Adipose tissue (tissue), 3 donors: Measurements from ENCODE around the gene ZNF747. TPM values are rescaled to one million over a fixed set of nuclear protein-coding genes. Genes with fewer than 3 reads are reported as not detected.
"Not testable (repeated sequence)": the region's sequence is repeated elsewhere in the genome, so short reads cannot be mapped to it uniquely, and the experiment has no call there.

Experiments used
- H3K27ac ChIP-seq: one replicate; pipeline ENCODE4 v1.5.1; 2013; ENCODE audit warnings: low read depth, low read length
- WGBS, 3 donors: extraction: QIAGEN DNeasy Blood & Tissue Kit; methylation state at CpG; one replicate each; pipeline ENCODE4 v1.1.7; 2013; 5-methylcytosine and 5-hydroxymethylcytosine counted together
- polyA plus RNA-seq, 3 donors: library from polyadenylated mRNA; stranded (reverse); fragments of 200-250 nt; gene quantifications; one replicate each; pipeline ENCODE4 v1.2.3, GENCODE V29; 2013
- donor health status: healthy with polysubstance abuse.
- donor health status: Bipolar disorder and iron deficiency.
- donor health status: healthy.

The ZNF747 gene
- polyA plus RNA-seq, 3 donors = 3.8 to 6.1 (median 5.3) TPM

DNA sequence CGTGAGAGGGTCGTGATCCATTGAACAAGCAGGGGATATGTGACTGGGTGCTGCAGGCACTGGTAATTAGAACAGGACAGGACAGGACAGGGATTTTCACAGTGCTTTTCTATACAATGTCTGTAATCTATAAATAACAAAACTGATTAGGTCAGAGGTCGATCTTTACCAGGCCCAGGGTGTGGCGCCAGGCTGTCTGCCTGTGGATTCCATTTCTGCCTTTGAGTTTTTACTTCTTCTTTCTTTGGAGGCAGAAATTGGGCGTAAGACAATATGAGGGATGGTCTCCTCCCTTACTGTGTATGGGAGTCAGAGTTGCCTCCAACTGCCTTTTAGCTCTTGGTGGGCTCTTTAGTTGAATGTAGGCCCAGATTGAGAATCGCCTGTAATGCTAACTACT, 25.0 kb upstream of the ZNF747 start:
- WGBS, 3 donors = 88 to 94% (median 88%) methylated on average over 6 of the region's 6 CpGs
- no peak overlapping the region for H3K27ac ChIP-seq

DNA sequence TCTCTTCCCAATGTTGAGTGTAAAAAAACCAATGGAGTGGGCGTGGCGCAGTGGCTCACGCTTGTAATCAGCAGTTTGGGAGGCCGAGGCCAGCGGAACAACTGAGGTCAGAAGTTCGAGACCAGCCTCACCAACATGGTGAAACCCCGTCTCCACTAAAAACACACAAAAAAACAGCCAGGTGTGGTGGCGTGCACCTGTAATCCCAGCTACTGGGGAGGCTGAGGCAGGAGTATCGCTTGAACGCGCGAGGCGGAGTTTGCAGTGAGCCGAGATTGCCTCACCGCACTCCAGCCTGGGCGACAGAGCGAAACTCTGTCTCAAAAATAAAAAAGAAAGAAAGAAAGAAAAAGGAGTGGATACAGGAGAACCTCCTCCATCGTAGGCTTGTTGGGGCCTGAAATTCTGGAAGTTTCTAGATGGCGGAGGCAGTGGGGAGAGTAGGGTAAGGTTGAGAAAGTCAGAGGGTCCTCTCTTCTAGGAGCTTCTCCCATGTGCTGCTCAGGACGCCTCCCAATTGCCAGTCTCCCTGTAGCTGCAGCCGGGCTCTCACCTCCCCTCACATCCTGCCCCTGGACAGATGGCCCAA, 24.2 kb upstream of the ZNF747 start:
- WGBS, 3 donors = 81 to 85% (median 85%) methylated on average over 21 of the region's 21 CpGs
- H3K27ac ChIP-seq = no peak overlapping the region

DNA sequence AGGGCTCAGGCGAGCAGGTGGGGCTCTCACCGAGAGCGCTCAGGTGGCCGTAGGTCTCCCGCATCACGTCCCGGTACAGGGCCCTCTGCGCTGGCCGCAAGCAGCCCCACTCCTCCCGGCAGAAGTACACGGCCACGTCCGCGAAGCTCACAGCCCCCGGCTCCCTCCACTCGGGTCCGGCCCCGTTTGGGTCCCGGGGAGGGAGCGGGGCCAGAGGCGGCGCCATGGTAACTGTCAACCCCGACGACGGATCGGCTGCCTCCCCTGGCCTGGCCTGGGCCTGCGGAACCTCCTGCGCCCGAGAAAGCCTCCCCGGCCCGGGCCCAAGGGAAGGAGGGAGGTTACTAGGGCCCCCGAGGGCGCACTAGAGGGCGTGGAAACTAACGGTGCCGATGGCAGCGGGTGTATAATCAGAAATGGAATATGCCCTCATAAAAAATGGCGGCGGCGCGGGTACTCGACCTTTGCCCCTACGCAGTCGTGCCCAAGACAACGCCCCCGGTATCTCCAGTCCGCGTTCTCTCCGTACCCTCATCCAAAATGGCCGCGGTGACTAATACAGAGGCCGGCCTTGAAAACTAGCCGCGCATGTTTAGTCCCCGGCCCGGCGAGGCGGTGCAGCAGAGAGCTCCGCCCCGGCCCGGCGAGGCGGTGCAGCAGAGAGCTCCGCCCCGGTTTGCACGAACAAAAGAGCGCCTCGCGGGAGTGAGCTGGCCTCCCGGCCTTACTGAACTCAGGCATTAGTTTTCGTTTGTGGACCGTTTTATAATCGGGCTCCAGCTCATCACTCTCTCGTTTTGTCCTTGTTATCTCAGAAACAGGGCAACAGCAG, 23.5 kb upstream of the ZNF747 start, which contains the start of gene ZNF764:
TSS of gene ZNF764 (minus strand) at position 418 of the 832 bp plus-strand sequence. CDS start at position 226, 192 bp downstream.
- 0 to 1% (median 0%) methylated on average over 74 of the region's 74 CpGs for WGBS, 3 donors
- peak within 1 kb of the TSS; percentile 65 for H3K27ac ChIP-seq

DNA sequence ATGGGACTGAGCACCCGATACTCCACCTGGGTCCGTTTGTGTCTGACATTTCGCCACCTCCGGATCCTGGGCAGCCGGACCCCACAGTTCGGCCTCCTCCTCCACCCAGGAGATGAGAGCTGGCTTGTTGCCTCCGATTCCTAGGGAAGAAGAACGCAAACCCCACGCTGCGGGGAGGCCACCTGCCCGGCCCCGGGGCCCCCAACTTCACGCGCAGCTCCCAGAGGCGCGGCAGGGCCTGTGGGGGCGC, 23.0 kb upstream of the ZNF747 start:
- 0 to 1% (median 1%) methylated on average over 17 of the region's 17 CpGs for WGBS, 3 donors
- peak overlapping the region; percentile 65 for H3K27ac ChIP-seq

DNA sequence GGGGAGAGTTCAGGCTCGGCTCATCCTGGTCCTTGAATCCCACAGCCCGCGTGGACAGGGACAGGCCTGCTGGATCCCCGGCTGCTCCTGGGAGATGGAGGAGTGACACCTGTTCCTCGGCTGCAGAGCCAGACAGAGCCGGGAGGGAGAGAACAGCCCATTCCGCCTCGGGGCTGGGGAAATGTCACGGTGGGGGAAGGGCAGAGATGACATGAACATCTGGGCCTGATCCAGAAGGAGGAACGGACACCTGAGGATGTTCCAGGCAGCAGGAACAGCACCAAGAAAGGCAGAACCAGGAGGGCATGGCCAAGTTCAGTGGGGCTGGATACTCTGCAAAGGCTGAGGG, 21.4 kb upstream of the ZNF747 start:
- WGBS, 3 donors = 59 to 78% (median 72%) methylated on average over 10 of the region's 10 CpGs
- H3K27ac ChIP-seq = no peak overlapping the region

DNA sequence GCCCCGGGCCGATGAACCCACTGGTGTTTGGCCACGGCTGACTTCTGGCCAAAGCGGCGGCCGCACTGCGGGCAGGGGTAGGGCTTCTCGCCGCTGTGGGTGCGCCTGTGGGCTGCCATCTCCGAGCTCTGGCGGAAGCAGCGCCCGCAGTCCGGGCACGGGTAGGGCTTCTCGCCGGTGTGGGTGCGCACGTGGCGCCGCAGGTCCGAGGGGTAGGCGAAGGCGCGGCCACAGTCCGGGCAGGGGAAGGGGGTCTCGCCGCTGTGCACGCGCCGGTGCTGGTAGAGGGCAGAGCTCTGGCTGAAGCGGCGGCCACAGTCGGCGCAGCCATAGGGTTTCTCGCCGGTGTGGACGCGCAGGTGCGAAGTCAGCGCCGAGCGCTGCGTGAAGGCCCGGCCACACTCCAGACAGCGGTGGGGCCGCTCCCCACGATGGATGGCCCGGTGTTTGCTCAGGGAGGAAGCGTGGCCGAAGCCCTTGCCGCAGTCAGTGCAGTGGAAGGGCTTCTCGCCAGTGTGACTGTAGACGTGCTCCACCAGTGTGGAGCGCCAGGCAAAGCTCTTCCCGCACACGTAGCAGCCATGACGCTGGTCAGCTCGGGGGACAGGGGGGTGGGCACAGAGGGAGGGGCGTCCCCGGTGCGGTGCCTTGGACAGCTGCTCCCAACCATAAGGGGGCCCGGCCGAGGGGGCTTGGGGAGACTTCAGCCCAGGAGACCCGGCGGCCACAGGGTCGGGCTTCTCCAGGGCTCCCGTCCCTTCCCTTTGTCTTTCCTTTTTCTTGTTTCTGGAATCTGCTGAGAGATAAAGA, 20.9 kb upstream of the ZNF747 start:
- no peak overlapping the region for H3K27ac ChIP-seq
- WGBS, 3 donors = 91 to 96% (median 94%) methylated on average over 68 to 69 of the region's 69 CpGs

DNA sequence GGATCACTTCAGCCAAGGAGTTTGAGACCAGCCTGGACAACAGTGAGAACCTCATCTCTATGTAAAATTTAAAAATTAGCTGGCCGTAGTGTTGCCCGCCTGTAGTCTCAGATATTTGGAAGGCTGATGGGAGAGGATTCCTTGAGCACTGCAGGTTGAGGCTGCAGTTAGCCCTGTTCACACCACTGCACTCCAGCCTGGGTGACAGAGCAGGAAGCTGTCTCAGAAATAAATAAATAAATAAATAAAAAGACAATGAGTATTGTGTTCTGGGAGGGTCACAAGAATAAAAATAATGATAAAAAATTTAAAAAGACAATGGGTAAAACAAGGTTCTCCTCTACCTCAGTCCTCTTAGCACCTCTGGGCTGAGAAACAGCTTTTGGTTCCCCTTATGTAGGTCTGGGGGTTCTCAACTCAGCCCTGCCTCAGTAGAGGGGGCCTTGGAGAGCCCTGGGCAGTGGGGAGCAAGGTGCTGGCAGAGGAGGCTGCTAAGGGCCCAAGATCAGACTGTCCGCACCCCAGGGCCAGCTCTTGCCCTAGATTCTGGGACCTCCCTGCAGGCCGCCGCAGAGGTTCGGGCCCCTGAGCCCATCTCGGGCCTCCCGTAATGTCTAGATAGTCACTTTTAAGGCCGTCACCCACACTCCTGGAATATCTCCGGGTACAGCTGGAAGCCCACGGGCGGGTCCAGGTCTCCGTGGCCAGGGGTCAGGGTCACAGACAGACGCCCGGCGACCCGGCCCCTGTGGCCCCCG, 20.1 kb upstream of the ZNF747 start:
- no peak overlapping the region for H3K27ac ChIP-seq
- WGBS, 3 donors = 91 to 95% (median 92%) methylated on average over 18 of the region's 18 CpGs

DNA sequence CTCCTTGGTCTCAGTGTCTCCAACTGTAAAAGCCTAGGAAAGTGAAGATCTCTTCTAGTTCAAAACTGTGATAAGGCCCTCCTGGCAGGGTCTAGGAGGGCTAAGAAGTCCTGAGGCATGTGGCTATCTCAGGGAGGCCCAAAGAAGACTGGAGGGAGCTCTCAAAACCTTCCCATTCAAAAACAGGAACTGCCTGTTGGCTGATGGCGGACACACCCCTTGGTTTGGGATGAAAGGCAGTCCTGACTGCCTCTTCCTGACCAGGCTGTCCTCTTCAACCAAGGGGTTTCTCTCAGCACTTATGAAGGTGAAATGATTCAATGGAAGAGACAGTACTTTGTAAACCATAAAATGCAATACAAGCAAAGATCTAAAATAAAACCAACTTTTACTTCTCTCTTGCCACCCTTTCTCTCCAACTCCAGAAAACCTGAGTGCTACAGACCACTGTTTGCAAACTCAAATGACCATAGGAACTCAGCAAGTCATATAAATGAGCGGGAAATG, 18.8 kb upstream of the ZNF747 start:
- 73 to 91% (median 91%) methylated on average over 2 of the region's 2 CpGs for WGBS, 3 donors
- no peak overlapping the region for H3K27ac ChIP-seq

DNA sequence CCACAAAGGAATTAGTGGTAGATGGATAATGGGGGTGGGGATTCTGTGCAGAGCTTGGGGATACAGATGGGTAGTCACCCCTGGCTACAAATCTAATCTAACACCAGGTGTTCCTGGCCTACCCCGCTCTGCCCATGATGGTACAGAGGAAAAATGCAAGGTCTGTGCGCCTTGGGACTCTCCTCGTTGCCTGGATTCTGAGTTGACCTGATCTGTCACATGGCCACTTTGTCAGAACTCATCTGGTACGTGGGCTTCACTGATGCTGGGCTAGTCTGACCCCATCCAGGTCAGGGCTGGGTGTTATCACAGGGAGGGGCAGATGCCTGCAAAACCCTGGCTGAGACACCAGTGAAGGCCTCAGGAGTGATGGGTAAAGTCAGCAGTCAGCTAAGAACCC, 18.3 kb upstream of the ZNF747 start:
- WGBS, 3 donors = 82 to 93% (median 89%) methylated on average over 4 of the region's 4 CpGs
- H3K27ac ChIP-seq = no peak overlapping the region

DNA sequence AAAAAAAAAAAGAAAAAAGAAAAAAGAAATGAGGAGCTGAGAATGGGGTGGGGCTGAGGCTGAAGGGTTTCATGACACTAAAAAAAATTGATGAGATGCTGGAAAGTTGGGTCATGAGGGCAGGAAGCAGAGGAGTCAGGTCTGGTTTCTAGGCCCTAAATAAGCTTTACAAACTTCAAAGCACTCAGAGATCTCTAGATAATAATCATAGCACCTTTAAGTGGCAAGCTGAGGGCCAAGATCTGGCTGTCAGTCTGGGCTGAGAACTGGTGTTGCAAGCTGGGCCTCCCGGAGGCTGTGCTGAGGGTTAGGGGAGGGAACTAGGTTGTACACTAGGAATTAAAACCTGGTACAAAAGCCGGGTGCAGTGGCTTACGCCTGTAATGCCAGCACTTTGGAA, 17.1 kb upstream of the ZNF747 start:
- WGBS, 3 donors = 53 to 65% (median 59%) methylated on average over 3 of the region's 3 CpGs
- no peak overlapping the region for H3K27ac ChIP-seq

DNA sequence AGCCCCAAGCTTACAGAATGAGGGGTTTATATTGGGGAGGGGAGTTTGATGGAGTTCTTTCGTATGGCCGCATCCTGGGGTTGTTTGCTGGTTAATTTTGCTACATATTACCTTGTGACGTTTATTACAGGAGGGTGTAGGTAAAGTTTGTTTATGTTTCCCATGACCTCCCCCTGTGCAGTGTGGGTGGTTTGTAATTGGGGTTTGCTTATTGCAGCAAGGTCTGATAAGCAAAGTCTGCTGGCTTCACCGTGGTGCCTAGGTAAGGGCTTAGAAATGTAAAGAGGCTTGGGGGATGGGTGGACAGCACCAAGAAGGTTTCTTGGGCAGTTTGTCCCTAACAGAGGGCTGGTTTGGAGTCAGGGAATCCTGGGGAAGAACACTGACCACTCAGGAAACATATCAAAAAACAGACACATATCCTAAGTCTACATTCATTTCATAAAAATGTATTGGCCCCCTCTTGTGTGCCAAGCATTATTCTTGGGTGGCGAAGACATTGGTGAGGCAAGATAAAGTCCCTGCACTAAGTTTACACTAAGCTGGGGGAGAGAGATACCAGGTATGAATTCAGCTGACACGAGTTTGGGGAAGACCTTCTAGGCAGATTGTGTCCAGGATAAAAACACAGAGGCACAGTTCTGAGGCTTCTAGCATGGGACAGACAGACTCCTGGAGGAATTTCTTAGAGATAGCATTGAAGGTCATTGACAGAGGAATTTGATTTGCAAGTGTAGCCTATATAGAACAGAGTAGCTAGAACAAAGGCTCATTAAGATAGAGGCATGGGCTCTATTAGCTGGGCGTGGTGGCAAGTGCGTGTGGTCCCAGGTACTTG, 14.0 kb upstream of the ZNF747 start:
- 66 to 83% (median 71%) methylated on average over 8 of the region's 8 CpGs for WGBS, 3 donors
- no peak overlapping the region for H3K27ac ChIP-seq

DNA sequence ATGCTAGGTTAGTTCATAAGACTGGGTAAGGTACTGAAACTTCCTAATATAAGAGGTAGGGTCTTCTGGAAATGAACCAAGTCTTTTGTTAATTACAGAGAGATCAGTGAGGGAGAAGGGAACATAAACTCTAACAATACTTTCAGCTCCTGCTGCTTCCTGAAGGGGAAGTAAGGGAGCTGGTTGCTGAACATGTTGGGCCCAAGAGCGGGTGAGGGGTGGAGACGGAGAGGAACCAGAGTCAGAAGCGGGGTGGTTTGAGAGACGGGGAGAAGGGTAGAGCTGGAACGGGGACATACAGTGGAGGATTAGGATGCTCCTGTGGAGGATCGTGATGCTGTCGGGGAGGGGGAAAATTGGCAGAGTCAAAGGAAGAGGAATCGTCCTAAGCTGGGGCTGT, 11.5 kb upstream of the ZNF747 start:
- no peak overlapping the region for H3K27ac ChIP-seq
- 55 to 83% (median 62%) methylated on average over 8 of the region's 8 CpGs for WGBS, 3 donors

DNA sequence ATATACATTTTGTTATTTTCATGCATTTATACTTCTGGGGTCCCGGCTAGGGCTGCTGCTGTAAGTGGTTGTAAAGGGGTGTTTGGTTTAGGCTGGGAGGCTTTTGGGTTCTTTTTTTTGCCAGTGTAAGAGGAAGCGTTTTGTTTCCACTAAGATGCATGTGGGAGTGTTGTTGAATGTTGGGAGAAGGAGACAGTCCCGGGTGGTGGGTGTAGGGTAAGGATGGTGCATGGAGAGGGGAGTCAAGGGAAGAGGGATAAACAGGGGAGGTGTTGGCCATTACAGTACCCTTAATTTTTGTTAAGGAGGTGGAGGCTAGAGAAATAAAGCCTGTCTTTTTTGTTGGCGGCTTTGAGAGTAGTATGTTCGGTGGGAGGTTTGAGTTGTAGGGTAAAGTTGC, 8.4 kb upstream of the ZNF747 start:
- no peak overlapping the region for H3K27ac ChIP-seq
- WGBS, 3 donors = 80 to 84% (median 84%) methylated on average over 5 of the region's 5 CpGs

DNA sequence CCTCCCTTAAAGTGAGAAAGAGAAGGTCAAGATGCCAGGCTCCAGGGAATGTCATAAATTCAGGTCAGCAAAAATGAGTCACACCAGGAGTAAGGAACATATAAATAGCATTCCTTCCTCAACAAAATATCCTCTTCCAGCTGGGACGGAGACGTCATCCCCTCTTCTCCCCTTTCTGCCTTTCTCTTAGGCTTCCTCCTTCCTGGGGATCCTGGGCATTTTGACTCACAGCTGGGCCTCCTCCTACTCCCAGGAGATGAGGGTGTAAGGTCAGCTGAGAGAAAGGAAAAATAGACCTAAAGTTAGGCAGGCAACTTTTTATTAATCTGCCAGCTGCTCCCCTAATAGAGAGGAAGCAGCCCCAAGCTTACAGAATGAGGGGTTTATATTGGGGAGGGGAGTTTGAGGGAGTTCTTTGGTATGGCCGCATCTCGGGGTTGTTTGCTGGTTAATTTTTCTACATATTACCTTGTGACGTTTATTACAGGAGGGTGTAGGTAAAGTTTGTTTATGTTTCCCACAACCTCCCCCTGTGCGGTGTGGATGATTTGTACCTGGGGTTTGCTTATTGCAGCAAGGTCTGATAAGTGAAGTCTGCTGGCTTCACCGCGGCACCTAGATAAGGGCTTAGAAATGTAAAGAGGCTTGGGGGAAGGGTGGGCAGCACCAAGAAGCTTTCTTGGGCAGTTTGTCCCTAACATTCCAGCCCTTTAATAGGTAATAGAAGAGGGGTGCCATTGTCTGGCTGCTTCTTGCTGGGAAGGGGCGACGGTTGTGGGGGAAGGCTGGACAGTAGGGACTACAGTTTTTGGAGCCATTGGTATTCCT, 7.1 kb upstream of the ZNF747 start:
- H3K27ac ChIP-seq = no peak overlapping the region
- 27 to 67% (median 58%) methylated on average over 10 of the region's 10 CpGs for WGBS, 3 donors

DNA sequence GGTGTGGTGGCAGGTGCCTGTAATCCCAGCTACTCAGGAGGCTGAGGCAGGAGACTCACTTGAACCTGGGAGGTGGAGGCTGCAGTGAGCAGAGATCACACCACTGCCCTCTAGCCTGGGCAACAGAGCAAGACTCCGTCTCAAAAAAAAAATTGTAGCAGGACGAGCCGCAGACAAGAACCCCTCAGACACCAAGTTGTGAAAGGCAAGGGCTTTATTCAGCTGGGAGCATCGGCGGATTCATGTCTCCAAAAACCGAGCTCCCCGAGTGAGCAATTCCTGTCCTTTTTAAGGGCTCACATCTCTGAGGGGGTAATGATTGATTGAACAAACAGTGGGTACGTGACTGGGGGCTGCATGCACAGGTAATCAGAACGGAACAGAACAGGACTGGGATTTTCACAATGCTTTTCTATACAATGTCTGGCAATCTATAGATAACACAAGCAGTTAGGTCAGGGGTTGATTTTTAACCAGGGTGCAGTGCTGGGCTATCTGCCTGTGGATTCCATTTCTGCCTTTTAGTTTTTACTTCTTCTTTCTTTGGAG, 6.3 kb upstream of the ZNF747 start:
- not testable (repeated sequence) for H3K27ac ChIP-seq
- 45 to 75% (median 71%) methylated on average over 9 of the region's 9 CpGs for WGBS, 3 donors

DNA sequence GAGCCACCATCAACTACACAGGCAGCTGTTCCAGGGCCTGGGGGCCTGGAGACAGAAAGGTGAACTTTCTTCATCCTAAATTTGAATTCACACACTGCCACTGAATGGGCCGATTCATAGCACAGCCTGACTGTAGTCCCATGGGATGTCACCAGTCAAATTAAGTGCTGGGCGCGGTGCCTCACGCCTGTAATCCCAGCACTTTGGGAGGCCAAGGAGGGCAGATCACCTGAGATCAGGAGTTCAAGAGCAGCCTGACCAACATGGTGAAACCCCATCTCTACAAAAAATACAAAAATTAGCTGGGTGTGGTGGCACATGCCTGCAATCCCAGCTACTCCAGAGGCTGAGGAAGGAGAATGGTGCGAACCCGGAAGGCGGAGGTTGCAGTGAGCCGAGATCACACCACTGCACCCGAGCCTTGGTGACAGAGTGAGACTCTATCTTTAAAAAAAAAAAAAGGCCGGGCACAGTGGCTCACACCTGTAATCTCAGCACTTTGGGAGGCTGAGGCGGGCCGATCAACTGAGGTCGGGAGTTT, 5.4 kb upstream of the ZNF747 start:
- H3K27ac ChIP-seq = not testable (repeated sequence)
- WGBS, 3 donors = 87 to 90% (median 88%) methylated on average over 13 of the region's 13 CpGs
